ENCODE measurements around the gene PVR.
"Not testable (repeated sequence)": the region's sequence is repeated elsewhere in the genome, so short reads cannot be mapped to it uniquely, and the experiment has no call there.

PVR gene

DNA sequence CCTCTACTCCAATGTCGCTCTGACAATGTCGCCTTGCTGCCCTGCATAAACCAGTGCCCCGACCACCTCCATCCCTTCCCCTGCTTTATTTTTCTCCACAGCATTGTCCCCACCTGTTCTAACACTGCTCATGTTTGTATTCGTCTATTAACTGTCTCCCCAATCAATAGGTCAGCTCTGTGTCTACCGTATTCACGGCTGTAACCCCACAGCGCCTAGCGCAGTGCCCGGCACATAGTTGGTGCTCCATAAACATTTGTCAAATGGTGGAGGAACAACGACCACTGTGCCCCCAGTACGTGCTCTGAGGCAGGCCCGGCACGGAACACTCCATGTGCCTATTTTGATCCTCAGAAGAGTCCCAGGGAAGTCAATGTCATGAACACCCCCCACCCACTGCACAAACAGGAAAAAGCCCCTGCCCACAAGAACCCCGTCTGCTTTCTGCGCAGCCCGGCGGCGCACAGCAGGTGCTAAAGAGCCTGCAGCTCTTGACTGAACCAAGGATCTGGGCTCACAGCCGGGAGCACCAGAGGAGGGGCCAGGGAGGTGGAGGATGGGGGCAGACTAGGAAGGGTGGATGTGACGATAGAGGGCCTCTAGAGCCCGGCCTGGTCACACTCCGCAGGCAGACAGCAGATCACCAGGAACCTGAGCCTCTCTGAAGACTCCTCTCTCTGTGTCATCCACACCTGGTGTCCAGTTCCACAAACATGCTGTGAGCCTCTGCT is 53.4 kb downstream of the PVR start:
- no peak for DNase-seq (ENCODE audit: low read depth in 2 of 2, low spot score in 1 of 2)

DNA sequence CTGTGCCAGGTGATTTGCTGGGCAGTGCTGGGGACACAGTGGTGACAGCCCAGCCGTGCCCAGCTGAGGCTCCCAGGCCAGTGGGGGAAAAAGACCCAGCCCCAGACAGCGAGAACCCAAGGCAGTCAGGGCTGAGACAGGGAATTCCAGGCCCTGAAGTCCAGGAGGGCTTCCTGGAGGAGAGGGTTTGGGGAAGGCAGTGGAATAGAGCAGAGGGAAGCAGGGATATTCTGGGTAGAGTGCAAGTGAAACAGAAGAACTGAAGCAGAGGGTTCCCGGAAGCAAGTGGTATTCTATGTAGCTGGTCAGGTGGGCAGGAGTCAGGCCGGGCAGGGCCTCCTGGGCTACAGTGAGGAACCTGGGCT is 53.9 kb downstream of the PVR start:
- DNase-seq (ENCODE audit: low read depth in 2 of 2, low spot score in 1 of 2), result no peak

DNA sequence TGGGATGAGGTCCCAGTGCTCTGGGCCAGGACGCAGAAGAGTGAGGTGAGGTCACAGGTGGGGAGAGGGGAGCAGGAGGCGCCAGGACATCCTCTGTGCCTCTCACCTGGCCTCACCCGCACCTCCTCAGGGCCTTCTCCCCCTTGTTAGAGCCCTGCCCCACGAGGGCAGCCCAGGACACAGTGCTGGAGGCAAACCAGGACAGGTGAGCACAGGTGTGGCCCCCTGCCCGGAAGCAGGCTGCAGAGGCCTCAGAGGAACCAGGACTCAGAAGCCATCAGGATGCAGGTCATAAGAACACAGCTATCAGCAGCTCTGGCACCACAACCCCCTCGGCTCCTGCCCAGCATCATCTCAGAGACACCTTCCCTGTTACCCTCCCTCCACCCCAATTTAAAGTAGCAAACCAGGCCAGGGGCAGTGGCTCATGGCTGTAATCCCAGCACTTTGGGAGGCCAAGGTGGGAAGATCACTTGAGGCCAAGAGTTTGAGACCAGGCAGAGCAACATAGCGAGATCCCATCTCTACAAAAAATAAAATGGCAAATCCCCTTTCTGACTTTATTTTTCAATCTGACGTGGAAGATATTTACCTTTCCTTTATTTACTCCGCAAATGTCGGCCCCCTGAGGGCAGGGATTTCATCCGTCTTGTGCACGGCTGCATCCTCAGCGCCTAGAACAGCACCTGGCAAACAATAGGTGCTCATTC is 54.9 kb downstream of the PVR start, which contains the start of gene CEACAM16:
CEACAM16 (plus strand) TSS at position 660 of the 710 bp plus-strand sequence. CDS start 2,306 bp downstream, outside the sequence.
- DNase-seq (ENCODE audit: low read depth in 2 of 2, low spot score in 1 of 2), result no peak

- DNase-seq (ENCODE audit: low read depth in 2 of 2, low spot score in 1 of 2), result no peak
These were observed 56.8 kb downstream of the PVR start for GRCh38 chr19:44700547-44700946.

GRCh38 chr19:44701228-44701627 is 57.5 kb downstream of the PVR start:
- no peak for DNase-seq (ENCODE audit: low read depth in 2 of 2, low spot score in 1 of 2)

DNA sequence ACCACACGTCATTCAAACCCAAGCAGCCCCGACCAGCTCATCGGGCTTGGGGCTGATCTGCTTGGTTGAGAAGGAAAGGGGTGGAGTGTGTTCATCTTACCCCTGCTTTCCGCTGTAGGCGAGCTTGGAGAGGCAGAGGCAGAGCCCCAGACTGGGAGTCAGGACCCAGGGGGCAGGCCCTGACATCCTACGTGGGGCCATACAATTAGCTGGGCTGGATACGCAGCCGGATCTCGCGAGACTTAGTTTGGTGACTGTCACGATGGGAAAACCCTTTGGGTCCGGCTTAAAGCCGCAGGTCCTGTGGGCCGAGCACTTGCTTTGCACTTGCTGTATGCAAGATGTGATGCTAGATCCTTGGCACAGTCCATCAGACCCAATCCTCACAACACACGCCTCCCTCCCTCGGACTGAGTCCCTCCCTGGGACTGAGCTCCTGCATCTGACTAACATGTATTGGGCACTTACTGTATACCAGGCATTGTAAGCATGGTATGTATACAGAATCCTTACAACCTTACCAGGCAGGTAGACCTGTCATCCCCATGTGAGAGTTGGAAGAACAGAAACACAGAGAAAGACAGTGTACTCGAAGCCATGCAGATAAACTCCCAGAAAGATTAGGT is 59.0 kb downstream of the PVR start:
- no peak for DNase-seq (ENCODE audit: low read depth in 2 of 2, low spot score in 1 of 2)

DNA sequence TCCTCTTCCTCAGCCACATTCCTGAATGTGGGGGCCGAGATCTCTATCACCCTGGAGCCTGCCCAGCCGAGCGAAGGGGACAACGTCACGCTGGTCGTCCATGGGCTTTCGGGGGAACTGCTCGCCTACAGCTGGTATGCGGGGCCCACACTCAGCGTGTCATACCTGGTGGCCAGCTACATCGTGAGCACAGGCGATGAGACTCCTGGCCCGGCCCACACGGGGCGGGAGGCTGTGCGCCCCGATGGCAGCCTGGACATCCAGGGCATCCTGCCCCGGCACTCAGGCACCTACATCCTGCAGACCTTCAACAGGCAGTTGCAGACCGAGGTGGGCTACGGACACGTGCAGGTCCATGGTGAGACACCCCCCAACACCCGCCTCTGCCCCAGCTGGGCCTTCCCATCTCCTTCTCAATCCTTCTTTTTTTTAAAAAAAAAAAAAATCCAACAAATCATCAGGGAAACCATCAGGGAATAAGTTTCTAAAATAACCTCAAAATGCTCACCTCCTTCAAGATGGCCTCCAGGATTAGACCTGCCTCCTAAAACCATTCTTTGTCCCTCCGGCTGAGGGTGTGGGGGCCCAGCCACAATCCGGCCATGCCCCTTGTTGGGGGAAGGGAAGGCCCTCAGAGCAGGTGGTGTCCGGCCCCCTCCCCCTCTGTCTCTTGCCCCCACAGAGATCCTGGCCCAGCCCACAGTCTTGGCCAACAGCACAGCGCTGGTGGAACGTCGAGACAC is 59.8 kb downstream of the PVR start:
- no peak for DNase-seq (ENCODE audit: low read depth in 2 of 2, low spot score in 1 of 2)

GRCh38 chr19:44704982-44705381 is 61.3 kb downstream of the PVR start:
- no peak for DNase-seq (ENCODE audit: low read depth in 2 of 2, low spot score in 1 of 2)

DNA sequence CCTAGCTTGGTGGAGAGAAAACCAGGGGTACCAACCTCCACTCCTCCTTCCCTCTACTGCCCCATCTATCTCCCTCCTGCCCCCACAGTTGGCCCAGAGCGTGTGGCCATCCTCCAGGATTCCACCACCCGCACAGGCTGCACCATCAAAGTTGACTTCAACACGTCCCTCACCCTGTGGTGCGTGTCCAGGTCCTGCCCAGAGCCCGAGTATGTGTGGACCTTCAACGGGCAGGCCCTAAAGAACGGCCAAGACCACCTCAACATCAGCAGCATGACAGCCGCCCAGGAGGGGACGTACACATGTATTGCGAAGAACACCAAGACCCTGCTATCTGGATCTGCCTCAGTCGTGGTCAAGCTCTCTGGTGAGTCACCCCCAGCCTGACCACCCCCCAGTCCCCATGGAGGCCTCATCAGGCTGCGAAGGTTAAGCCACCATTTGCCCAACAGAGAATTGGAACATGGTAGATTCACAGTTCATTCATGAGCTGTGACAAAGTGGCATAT is 61.8 kb downstream of the PVR start:
- no peak for DNase-seq (ENCODE audit: low read depth in 2 of 2, low spot score in 1 of 2)

DNA sequence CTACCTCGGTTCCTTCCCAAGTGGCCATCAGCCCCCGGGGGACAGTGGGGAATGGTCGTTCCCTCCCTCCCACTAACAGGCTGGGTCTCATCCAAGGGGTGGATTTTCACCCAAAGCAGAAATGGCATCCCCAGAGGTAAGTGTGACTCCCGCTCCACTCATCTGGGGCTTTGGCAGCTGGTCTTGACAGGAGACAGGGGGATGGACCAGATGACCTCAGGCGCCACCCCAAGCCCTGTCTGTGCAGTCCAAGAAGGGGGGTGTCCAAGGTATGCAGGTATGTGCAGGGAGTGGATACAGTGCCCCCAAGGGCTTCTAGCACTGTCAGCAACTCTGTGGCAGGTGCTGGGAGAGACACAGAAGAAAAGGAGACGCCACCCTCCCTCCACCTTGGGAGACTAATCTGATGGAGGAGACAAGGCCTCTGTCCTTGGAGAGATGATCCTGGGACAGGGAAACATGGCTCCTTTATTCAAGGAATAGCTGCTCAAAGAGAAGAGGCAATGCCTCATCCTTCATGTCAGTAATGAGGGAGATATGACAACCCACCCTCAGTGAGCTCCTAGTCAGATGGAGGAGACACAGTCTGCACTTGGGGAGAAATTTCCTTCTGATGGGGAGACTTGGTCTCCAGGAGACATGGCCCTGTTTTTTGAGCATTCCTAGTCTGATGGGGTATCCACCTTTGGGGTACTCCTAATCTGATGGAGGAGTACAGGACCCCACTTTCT is 63.0 kb downstream of the PVR start:
- DNase-seq (ENCODE audit: low read depth in 2 of 2, low spot score in 1 of 2), result no peak

DNA sequence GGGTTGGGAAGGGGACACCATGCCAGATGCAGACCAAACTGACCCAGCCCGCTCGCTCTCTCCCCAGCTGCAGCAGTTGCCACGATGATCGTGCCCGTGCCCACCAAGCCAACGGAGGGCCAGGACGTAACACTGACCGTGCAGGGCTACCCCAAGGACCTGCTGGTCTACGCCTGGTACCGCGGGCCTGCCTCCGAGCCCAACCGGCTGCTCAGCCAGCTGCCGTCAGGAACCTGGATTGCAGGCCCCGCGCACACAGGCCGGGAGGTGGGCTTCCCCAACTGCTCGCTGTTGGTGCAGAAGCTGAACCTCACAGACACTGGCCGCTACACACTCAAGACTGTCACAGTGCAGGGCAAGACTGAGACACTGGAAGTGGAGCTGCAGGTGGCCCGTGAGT is 64.1 kb downstream of the PVR start:
- no peak for DNase-seq (ENCODE audit: low read depth in 2 of 2, low spot score in 1 of 2)

- DNase-seq (ENCODE audit: low read depth in 2 of 2, low spot score in 1 of 2), result no peak
These were observed 65.2 kb downstream of the PVR start for GRCh38 chr19:44708940-44709339.

- DNase-seq (ENCODE audit: low read depth in 2 of 2, low spot score in 1 of 2), result not testable (repeated sequence)
These were observed 65.9 kb downstream of the PVR start for GRCh38 chr19:44709434-44710266.

DNA sequence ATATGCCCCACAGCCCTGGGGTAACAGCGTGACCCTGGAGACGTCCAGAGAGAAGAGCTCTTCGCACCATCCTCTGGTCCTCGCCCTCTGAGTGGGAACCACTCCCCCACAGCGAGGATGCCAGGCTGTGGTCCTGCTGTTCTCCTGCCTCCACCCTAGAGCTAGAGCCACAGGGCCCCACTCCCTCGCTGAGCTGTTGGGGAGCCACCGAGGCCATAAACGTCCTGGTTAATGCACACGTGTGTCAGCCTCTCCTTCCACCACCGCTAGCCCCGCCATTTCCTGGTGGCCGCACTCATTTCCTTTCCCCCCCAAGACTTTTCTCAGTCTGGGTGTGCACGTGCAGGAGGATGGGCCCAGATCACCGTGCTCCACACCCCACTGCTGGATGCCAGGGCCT is 66.8 kb downstream of the PVR start:
- DNase-seq (ENCODE audit: low read depth in 2 of 2, low spot score in 1 of 2), result no peak

GRCh38 chr19:44712864-44713515 is 69.3 kb downstream of the PVR start:
- no peak for DNase-seq (ENCODE audit: low read depth in 2 of 2, low spot score in 1 of 2)
